Ovary (tissue), 9 donors: Measurements from ENCODE around the gene HPGDS. TPM values are rescaled to one million over a fixed set of nuclear protein-coding genes. Genes with fewer than 3 reads are reported as not detected.

Experiments used
- DNase-seq, 5 donors: peaks; one replicate each; pipeline ENCODE4 v3.0.0-alpha.2; 2019 to 2020
- H3K27ac ChIP-seq, 2 donors: fragments of 200-600 bp; one replicate each; pipeline versions ENCODE4 v1.5.1 to v1.8.0; 2019 to 2022
- H3K27me3 ChIP-seq: fragments of 200-600 bp; one replicate; pipeline ENCODE4 v1.8.0; 2022
- H3K36me3 ChIP-seq: fragments of 200-600 bp; sonication (generic); one replicate; pipeline ENCODE4 v1.5.1; 2019
- H3K4me1 ChIP-seq: one replicate; pipeline ENCODE4 v1.8.1; 2013; ENCODE audit warnings: mild to moderate bottlenecking, moderate library complexity; ENCODE audit not compliant: insufficient read depth
- H3K4me3 ChIP-seq: fragments of 200-600 bp; sonication (generic); one replicate; pipeline ENCODE4 v1.5.1; 2017
- H3K9me3 ChIP-seq, 2 donors: fragments of 200-600 bp in 1 of 2; sonication (generic) in 1 of 2; one replicate each; pipeline versions ENCODE4 v1.5.1 to v1.8.1; 2013 to 2019; ENCODE audit warnings: mild to moderate bottlenecking in 1 of 2, moderate library complexity in 1 of 2
- EP300 ChIP-seq: sonication (generic); formaldehyde crosslinking; IDR thresholded peaks from one replicate; pipeline ENCODE4 v1.6.1; 2017; ENCODE audit warnings: antibody characterized with exemption
- POLR2A ChIP-seq: fragments of 450-650 bp; IDR thresholded peaks from one replicate; pipeline ENCODE4 v1.6.1; 2017; ENCODE audit warnings: antibody characterized with exemption, mild to moderate bottlenecking, moderate library complexity
- WGBS, 3 donors: extraction: QIAGEN DNeasy Blood & Tissue Kit in 1 of 3; methylation state at CpG; one replicate each; pipeline versions ENCODE4 v1.1.5 to v1.1.7; 2013 to 2017; 5-methylcytosine and 5-hydroxymethylcytosine counted together
- intact Hi-C, 4 donors: fragments of 100-400 bp; cut with DNase I; formaldehyde crosslinking; loops; one replicate each; pipeline versions ENCODE4 v1.11.0 to v1.15.1; 2022 to 2023
- polyA plus RNA-seq, 2 donors: library from polyadenylated mRNA; stranded (reverse); fragments of 200-250 nt in 1 of 2; fragments of 350-450 nt in 1 of 2; fragmentation: Illumina TruSeq in 1 of 2; extraction: RNeasy Lipid Tissue Mini Kit (QIAGEN cat#74804) in 1 of 2; gene quantifications; one replicate each; pipeline ENCODE4 v1.2.3, GENCODE V29; 2013 to 2014
- total RNA-seq, 7 donors: library from RNA; depleted of rRNA in 2 of 7; stranded (reverse); fragments of >200 nt in 2 of 7; fragmentation: NEBNext Ultra II Directional in 3 of 7; extraction: Animal tissue kit (Norgen Biotek cat#: 25700) in 3 of 7; gene quantifications; one replicate each; pipeline versions ENCODE4 v1.1.0 to v1.2.4, GENCODE V29; 2016 to 2023
- TF ChIP-seq, protein P1 (sequence below), 3 donors: fragments of 450-650 bp in 2 of 3; fragments of 200-600 bp in 1 of 3; IDR thresholded peaks; one replicate each; pipeline versions ENCODE4 v1.5.1 to v1.8.0; 2016 to 2022; ENCODE audit warnings: antibody characterized with exemption in 3 of 3, mild to moderate bottlenecking in 1 of 3
- donor health status: DM: no; HTN: no; CAD: no; lungs with moderate emphysema.
- donor health status: DM: no; HTN: no; CAD: no.
- donor health status: Bipolar disorder and iron deficiency.
- donor health status: DM: yes; HTN: yes; CAD: no.
- donor health status: DM: no; HTN: no; CAD: no.
- donor health status: DM: yes; HTN: yes; CAD: no.

HPGDS gene
- total and polyA plus RNA-seq, 9 donors, result 0.24 to 7.4 (median 0.77) TPM

GRCh38 chr4:94290245-94290644, 52.4 kb downstream of the HPGDS start:
- H3K27ac ChIP-seq, result no peak overlapping the region
- H3K4me3 ChIP-seq, result no peak overlapping the region
- no peaks in the 10 kb centered on the region for H3K4me1 ChIP-seq
- 93 to 94% (median 94%) methylated on average over 2 of the region's 2 CpGs for WGBS, 3 donors
- intact Hi-C loops, result no loop called here
- no peaks in the 10 kb centered on the region for H3K36me3 ChIP-seq
- TF ChIP-seq POLR2A (no peak), EP300 (no peak)
- TF ChIP-seq, protein P1, sequence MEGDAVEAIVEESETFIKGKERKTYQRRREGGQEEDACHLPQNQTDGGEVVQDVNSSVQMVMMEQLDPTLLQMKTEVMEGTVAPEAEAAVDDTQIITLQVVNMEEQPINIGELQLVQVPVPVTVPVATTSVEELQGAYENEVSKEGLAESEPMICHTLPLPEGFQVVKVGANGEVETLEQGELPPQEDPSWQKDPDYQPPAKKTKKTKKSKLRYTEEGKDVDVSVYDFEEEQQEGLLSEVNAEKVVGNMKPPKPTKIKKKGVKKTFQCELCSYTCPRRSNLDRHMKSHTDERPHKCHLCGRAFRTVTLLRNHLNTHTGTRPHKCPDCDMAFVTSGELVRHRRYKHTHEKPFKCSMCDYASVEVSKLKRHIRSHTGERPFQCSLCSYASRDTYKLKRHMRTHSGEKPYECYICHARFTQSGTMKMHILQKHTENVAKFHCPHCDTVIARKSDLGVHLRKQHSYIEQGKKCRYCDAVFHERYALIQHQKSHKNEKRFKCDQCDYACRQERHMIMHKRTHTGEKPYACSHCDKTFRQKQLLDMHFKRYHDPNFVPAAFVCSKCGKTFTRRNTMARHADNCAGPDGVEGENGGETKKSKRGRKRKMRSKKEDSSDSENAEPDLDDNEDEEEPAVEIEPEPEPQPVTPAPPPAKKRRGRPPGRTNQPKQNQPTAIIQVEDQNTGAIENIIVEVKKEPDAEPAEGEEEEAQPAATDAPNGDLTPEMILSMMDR (IDR thresholded peaks at IDR 0.05), result no peak
- no peaks in the 10 kb centered on the region for H3K9me3 ChIP-seq
- no peaks in the 10 kb centered on the region for H3K27me3 ChIP-seq
- no peak for DNase-seq

GRCh38 chr4:94285666-94286065, 57.0 kb downstream of the HPGDS start:
- Histone ChIP-seq H3K4me1 (no peaks in the 10 kb centered on the region), H3K27ac (no peak overlapping the region), H3K4me3 (no peak overlapping the region), H3K27me3 (no peaks in the 10 kb centered on the region), H3K9me3 (no peaks in the 10 kb centered on the region), H3K36me3 (no peaks in the 10 kb centered on the region)
- WGBS, 3 donors, result 96 to 98% (median 96%) methylated on average over 4 of the region's 4 CpGs
- intact Hi-C loops, result no loop called here
- no peak for DNase-seq
- TF ChIP-seq EP300, result no peak
- TF ChIP-seq POLR2A, result no peak
- TF ChIP-seq, protein P1 (IDR thresholded peaks at IDR 0.05), result no peak

GRCh38 chr4:94284889-94285288, 57.7 kb downstream of the HPGDS start:
- H3K36me3 ChIP-seq, result no peaks in the 10 kb centered on the region
- WGBS, 3 donors, result 85 to 92% (median 85%) methylated on average over 1 of the region's 1 CpG

DNA sequence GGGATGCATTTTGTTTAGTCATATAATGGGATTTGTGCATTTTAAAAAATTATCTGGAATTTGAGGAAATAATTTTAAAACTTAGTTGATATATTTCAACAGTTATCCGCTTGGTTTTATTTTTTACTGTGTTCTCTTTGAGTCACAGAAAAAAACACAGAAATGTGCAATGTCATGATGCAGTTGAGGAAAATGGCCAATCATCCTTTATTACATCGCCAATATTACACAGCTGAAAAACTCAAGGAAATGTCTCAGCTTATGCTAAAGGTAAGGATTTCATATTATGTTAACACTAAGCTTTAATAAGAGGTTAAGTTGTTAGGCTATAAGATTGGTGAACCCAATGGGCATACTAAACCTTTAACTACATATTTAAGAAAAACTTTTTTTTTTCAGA, 63.9 kb downstream of the HPGDS start:
- 97 to 99% (median 98%) methylated on average over 2 of the region's 2 CpGs for WGBS, 3 donors
- H3K4me3 ChIP-seq, result no peak overlapping the region
- H3K27ac ChIP-seq, result no peak overlapping the region
- intact Hi-C loops, result no loop called here
- no peaks in the 10 kb centered on the region for H3K36me3 ChIP-seq
- H3K27me3 ChIP-seq, result no peaks in the 10 kb centered on the region
- no peaks in the 10 kb centered on the region for H3K9me3 ChIP-seq
- DNase-seq, result no peak
- TF ChIP-seq EP300 (no peak), POLR2A (no peak)
- TF ChIP-seq, protein P1 (IDR thresholded peaks at IDR 0.05), result no peak
- no peaks in the 10 kb centered on the region for H3K4me1 ChIP-seq

More at GRCh38 chr4:94284889-94285288, 57.7 kb downstream of the HPGDS start:
- DNase-seq, result no peak
- intact Hi-C loops, result no loop called here
- no peak overlapping the region for H3K27ac ChIP-seq
- H3K27me3 ChIP-seq, result no peaks in the 10 kb centered on the region
- H3K4me1 ChIP-seq, result no peaks in the 10 kb centered on the region
- H3K9me3 ChIP-seq, result no peaks in the 10 kb centered on the region
- TF ChIP-seq, protein P1 (IDR thresholded peaks at IDR 0.05), result no peak
- TF ChIP-seq POLR2A (no peak), EP300 (no peak)
- no peak overlapping the region for H3K4me3 ChIP-seq
